ENCODE data around the gene TMOD1.

GRCh38 chr9:97504381-97505216 is 3.1 kb downstream of the TMOD1 start:
- TF ChIP-seq EZH2phosphoT487 (IDR thresholded peaks at IDR 0.05; ENCODE audit: insufficient read depth, low read depth) (no peak), EZH2 (IDR thresholded peaks at IDR 0.05; ENCODE audit: insufficient read depth, poor library complexity, severe bottlenecking) (no peak)
